ENCODE measurements around the gene PRR13.

DNA sequence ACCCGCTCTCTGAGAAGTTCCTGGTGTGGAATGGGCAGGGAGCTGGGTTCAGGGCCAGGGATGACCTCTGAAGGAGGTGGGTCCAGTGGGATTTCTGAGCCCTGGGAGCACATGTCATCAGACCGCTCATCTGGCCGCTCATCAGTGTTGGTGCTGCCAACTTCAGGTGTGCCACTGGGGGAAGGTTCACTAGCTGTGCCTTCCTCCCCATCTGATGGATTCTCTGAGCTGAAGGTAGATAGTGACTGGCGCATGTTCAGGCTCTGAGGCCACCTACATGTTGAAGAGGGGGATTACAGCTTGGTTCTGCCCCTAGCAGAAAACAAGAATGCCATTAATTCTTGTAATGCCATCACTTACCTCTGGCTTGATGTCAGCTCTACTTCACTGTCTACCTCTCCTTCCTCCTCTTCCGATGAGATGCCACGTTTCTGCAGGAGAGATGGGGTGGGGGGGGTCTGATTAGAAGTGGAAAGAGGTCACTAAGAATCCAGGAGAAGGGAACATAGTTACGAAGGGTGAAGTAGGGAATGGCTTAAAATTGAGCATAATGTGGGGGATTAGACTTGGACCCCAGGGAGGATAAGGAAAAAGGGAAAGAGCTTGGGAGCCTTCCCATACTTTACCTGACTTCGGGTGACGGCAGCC lies 40.5 kb downstream of the PRR13 start:
- TF ChIP-seq, protein P1, sequence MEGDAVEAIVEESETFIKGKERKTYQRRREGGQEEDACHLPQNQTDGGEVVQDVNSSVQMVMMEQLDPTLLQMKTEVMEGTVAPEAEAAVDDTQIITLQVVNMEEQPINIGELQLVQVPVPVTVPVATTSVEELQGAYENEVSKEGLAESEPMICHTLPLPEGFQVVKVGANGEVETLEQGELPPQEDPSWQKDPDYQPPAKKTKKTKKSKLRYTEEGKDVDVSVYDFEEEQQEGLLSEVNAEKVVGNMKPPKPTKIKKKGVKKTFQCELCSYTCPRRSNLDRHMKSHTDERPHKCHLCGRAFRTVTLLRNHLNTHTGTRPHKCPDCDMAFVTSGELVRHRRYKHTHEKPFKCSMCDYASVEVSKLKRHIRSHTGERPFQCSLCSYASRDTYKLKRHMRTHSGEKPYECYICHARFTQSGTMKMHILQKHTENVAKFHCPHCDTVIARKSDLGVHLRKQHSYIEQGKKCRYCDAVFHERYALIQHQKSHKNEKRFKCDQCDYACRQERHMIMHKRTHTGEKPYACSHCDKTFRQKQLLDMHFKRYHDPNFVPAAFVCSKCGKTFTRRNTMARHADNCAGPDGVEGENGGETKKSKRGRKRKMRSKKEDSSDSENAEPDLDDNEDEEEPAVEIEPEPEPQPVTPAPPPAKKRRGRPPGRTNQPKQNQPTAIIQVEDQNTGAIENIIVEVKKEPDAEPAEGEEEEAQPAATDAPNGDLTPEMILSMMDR (IDR thresholded peaks at IDR 0.05; ENCODE audit: insufficient read depth, low read length, poor library complexity, severe bottlenecking): no peak
- no peak for TF ChIP-seq EZH2phosphoT487 (conservative IDR thresholded peaks at IDR 0.05; ENCODE audit: low read length)
